Jurkat, Clone E6-1 (cell line): ENCODE data around the gene NDUFB6.
"Not testable (repeated sequence)": the region's sequence is repeated elsewhere in the genome, so short reads cannot be mapped to it uniquely, and the experiment has no call there.

ENCODE experiments used
- DNase-seq: peaks from one replicate; pipeline ENCODE4 v3.0.0-alpha.2; 2011; ENCODE audit warnings: low read depth, low spot score
- H3K4me3 ChIP-seq: 2 replicates; pipeline ENCODE4 v1.5.1; 2011; ENCODE audit warnings: mild to moderate bottlenecking, low read length, control low read depth, moderate library complexity

NDUFB6 gene

GRCh38 chr9:32573821-32574220, 862 bp upstream of the NDUFB6 start:
- peak overlapping the region; percentile 81; the same call in 1 of the 2 replicates for H3K4me3 ChIP-seq
- no peak for DNase-seq

- peak overlapping the region; percentile 81 for H3K4me3 ChIP-seq
- peak; percentile 83 for DNase-seq
Measured at GRCh38 chr9:32571969-32572899, 725 bp downstream of the NDUFB6 start.

- no peak overlapping the region for H3K4me3 ChIP-seq
- DNase-seq, result no peak
Measured at GRCh38 chr9:32570262-32570661, 2.7 kb downstream of the NDUFB6 start.

- no peak overlapping the region for H3K4me3 ChIP-seq
- DNase-seq, result no peak
Measured at GRCh38 chr9:32566770-32567169, 6.2 kb downstream of the NDUFB6 start.

- H3K4me3 ChIP-seq, result no peak overlapping the region
- DNase-seq, result no peak
Measured at GRCh38 chr9:32565967-32566366, 7.0 kb downstream of the NDUFB6 start.

GRCh38 chr9:32558408-32558934, 14.5 kb downstream of the NDUFB6 start:
- DNase-seq, result no peak
- H3K4me3 ChIP-seq, result no peak overlapping the region

GRCh38 chr9:32554591-32554990, 18.4 kb downstream of the NDUFB6 start:
- DNase-seq, result no peak
- H3K4me3 ChIP-seq, result no peak overlapping the region

GRCh38 chr9:32554107-32554506, 18.9 kb downstream of the NDUFB6 start:
- no peak overlapping the region for H3K4me3 ChIP-seq
- DNase-seq, result peak; percentile 49

GRCh38 chr9:32552172-32552872, 20.6 kb downstream of the NDUFB6 start, which contains the start of the genes SMIM27 and TOPORS:
Gene SMIM27 (plus strand): TSS chr9:32552327. CDS start chr9:32552435, 108 bp downstream.
Gene TOPORS (minus strand): TSS chr9:32552586. CDS start chr9:32552436, 150 bp downstream.
- peak within 1 kb of the TSS; percentile 73 for H3K4me3 ChIP-seq
- DNase-seq, result peak; percentile 86

- peak overlapping the region; percentile 73 for H3K4me3 ChIP-seq
- peak; percentile 46 for DNase-seq
Measured at GRCh38 chr9:32551276-32552051, 21.5 kb downstream of the NDUFB6 start.

GRCh38 chr9:32550562-32551275, 22.2 kb downstream of the NDUFB6 start:
- DNase-seq, result peak; percentile 94
- peak overlapping the region; percentile 73 for H3K4me3 ChIP-seq

- DNase-seq, result no peak
- peak overlapping the region; percentile 73 for H3K4me3 ChIP-seq
Measured at GRCh38 chr9:32550150-32550561, 22.8 kb downstream of the NDUFB6 start.

GRCh38 chr9:32548213-32548612, 24.7 kb downstream of the NDUFB6 start:
- DNase-seq, H3K4me3 ChIP-seq: not testable (repeated sequence)

- no peak overlapping the region for H3K4me3 ChIP-seq
- no peak for DNase-seq
Measured at GRCh38 chr9:32545884-32546283, 27.1 kb downstream of the NDUFB6 start.

- H3K4me3 ChIP-seq, result no peak overlapping the region
- no peak for DNase-seq
Measured at GRCh38 chr9:32543047-32543446, 29.9 kb downstream of the NDUFB6 start.

- DNase-seq, result no peak
- no peak overlapping the region for H3K4me3 ChIP-seq
Measured at GRCh38 chr9:32533816-32534215, 39.1 kb downstream of the NDUFB6 start.

- no peak overlapping the region for H3K4me3 ChIP-seq
- DNase-seq, result no peak
Measured at GRCh38 chr9:32533336-32533735, 39.6 kb downstream of the NDUFB6 start.

- peak overlapping the region; percentile 81 for H3K4me3 ChIP-seq
- DNase-seq, result no peak
Measured at GRCh38 chr9:32526707-32527048, 46.3 kb downstream of the NDUFB6 start.
